IMR-90 (cell line): Measurements from ENCODE around the gene SKAP1. TPM values are rescaled to one million over a fixed set of nuclear protein-coding genes. Genes with fewer than 3 reads are reported as not detected.

Experiments
- ATAC-seq: fragments of 200-7000 bp; cut with Tn5 transposase; 2 replicates; pipeline ENCODE4 v1.9.1; 2020; ENCODE audit warnings: low read depth, mild to moderate bottlenecking, moderate library complexity
- BruUV-seq: library from RNA; stranded (reverse); fragments of 400-500 nt; replicated peaks from 2 replicates; lab custom pipeline; 2021; lab: Mats Ljungman, UMichigan
- CTCF ChIA-PET: fragments of 300-600 bp; formaldehyde crosslinking; extraction: SDS; loops from one replicate; lab custom pipeline; 2021; ENCODE audit warnings: antibody characterized with exemption; lab: Yijun Ruan, JAX
- POLR2A ChIA-PET: fragments of 300-600 bp; sonication (Branson Sonifier 250); formaldehyde crosslinking; loops from one replicate; lab custom pipeline; 2022; ENCODE audit warnings: antibody characterized with exemption; ENCODE audit not compliant: unreplicated experiment; lab: Charles Lee
- DNase-seq: peaks from one replicate; pipeline ENCODE4 v3.0.0; 2013
- H2AFZ ChIP-seq: replicated peaks from 2 replicates; pipeline ENCODE3; 2013; ENCODE audit warnings: low read length, mild to moderate bottlenecking; ENCODE audit not compliant: poor library complexity
- H2AK5ac ChIP-seq: 2 replicates; pipeline ENCODE4 v1.6.1; 2013; ENCODE audit warnings: low read depth, low read length, inconsistent platforms
- H2AK9ac ChIP-seq: replicated peaks from 2 replicates; pipeline ENCODE3; 2013; ENCODE audit warnings: mild to moderate bottlenecking, low read depth, low read length, moderate library complexity; ENCODE audit not compliant: poor library complexity
- H2BK120ac ChIP-seq: 2 replicates; pipeline ENCODE4 v1.6.1; 2013; ENCODE audit warnings: low read depth, low read length, inconsistent platforms
- H2BK15ac ChIP-seq: 3 replicates; pipeline ENCODE4 v1.6.1; 2013; ENCODE audit warnings: low read depth, low read length, inconsistent platforms
- H2BK20ac ChIP-seq: 2 replicates; pipeline ENCODE4 v1.6.1; 2013; ENCODE audit warnings: low read depth, mild to moderate bottlenecking, inconsistent platforms, low read length, moderate library complexity
- H2BK5ac ChIP-seq: 2 replicates; pipeline ENCODE4 v1.6.1; 2013; ENCODE audit warnings: mild to moderate bottlenecking, low read depth, low read length, inconsistent platforms; ENCODE audit not compliant: poor library complexity, severe bottlenecking
- H3K14ac ChIP-seq: replicated peaks from 2 replicates; pipeline ENCODE4 v1.6.1; 2013; ENCODE audit warnings: low read depth, low read length, inconsistent platforms
- H3K18ac ChIP-seq: 2 replicates; pipeline ENCODE4 v1.6.1; 2013; ENCODE audit warnings: low read depth, low read length, control low read depth
- H3K23ac ChIP-seq: 2 replicates; pipeline ENCODE4 v1.6.1; 2013; ENCODE audit warnings: low read depth, low read length, inconsistent platforms
- H3K27ac ChIP-seq: 2 replicates; pipeline ENCODE4 v1.5.1; 2013; ENCODE audit warnings: mild to moderate bottlenecking, control low read depth, low read length; ENCODE audit not compliant: insufficient read depth
- H3K27me3 ChIP-seq: 2 replicates; pipeline ENCODE4 v1.6.1; 2013; ENCODE audit warnings: low read length; ENCODE audit not compliant: control insufficient read depth, insufficient read depth
- H3K36me3 ChIP-seq: 2 replicates; pipeline ENCODE4 v1.6.1; 2013; ENCODE audit warnings: low read length, mixed read lengths; ENCODE audit not compliant: control insufficient read depth, insufficient read depth
- H3K4ac ChIP-seq: 2 replicates; pipeline ENCODE4 v1.6.1; 2013; ENCODE audit warnings: low read depth, low read length, inconsistent platforms
- H3K4me1 ChIP-seq: 2 replicates; pipeline ENCODE4 v1.6.1; 2013; ENCODE audit warnings: low read length, mixed read lengths; ENCODE audit not compliant: control insufficient read depth, insufficient read depth
- H3K4me2 ChIP-seq: 2 replicates; pipeline ENCODE4 v1.6.1; 2013; ENCODE audit warnings: low read depth, mild to moderate bottlenecking, control low read depth, low read length, moderate library complexity
- H3K4me3 ChIP-seq: 2 replicates; pipeline ENCODE4 v1.5.1; 2013; ENCODE audit warnings: low read depth, mild to moderate bottlenecking, control low read depth, low read length, moderate library complexity; ENCODE audit not compliant: insufficient read depth
- H3K56ac ChIP-seq: 2 replicates; pipeline ENCODE4 v1.6.1; 2013; ENCODE audit warnings: low read length, inconsistent platforms; ENCODE audit not compliant: insufficient read depth; ENCODE audit errors: extremely low read depth
- H3K79me1 ChIP-seq, 2 experiments: 2 replicates each; pipeline ENCODE4 v1.6.1; 2013; ENCODE audit warnings: low read length in 2 of 2, inconsistent platforms in 1 of 2, low read depth in 1 of 2
- H3K9ac ChIP-seq: 2 replicates; pipeline ENCODE4 v1.6.1; 2013; ENCODE audit warnings: low read depth, low read length, control low read depth
- H3K9me1 ChIP-seq: 2 replicates; pipeline ENCODE4 v1.6.1; 2013; ENCODE audit warnings: low read length, inconsistent platforms; ENCODE audit not compliant: insufficient read depth
- H3K9me3 ChIP-seq: 2 replicates; pipeline ENCODE4 v1.6.1; 2013; ENCODE audit warnings: low read length; ENCODE audit not compliant: control insufficient read depth, insufficient read depth
- H4K20me1 ChIP-seq: 2 replicates; pipeline ENCODE4 v1.6.1; 2013; ENCODE audit warnings: low read length, inconsistent platforms; ENCODE audit not compliant: insufficient read depth
- H4K5ac ChIP-seq: 2 replicates; pipeline ENCODE4 v1.6.1; 2013; ENCODE audit warnings: mild to moderate bottlenecking, low read depth, low read length, control low read depth
- H4K8ac ChIP-seq, 2 experiments: 2 replicates each; pipeline ENCODE4 v1.6.1; 2013; ENCODE audit warnings: low read depth in 2 of 2, low read length in 2 of 2, control low read depth in 1 of 2, inconsistent platforms in 1 of 2
- H4K91ac ChIP-seq: 2 replicates; pipeline ENCODE4 v1.6.1; 2013; ENCODE audit warnings: low read depth, low read length, inconsistent platforms; ENCODE audit not compliant: insufficient read depth
- CEBPB ChIP-seq: IDR thresholded peaks from 2 replicates; pipeline ENCODE4 v1.6.1; 2012; ENCODE audit warnings: low read depth, low read length, improper control_type of control experiment
- CHD1 ChIP-seq: IDR thresholded peaks from 2 replicates; pipeline ENCODE4 v1.6.1; 2012; ENCODE audit warnings: low read depth, low read length, improper control_type of control experiment
- FOS ChIP-seq: fragments of 150-350 bp; IDR thresholded peaks from 2 replicates; pipeline ENCODE4 v1.6.1; 2016; ENCODE audit warnings: low read depth, low read length
- MAFK ChIP-seq: IDR thresholded peaks from 2 replicates; pipeline ENCODE4 v1.6.1; 2012; ENCODE audit warnings: low read depth, low read length, improper control_type of control experiment
- MXI1 ChIP-seq: IDR thresholded peaks from 2 replicates; pipeline ENCODE4 v1.6.1; 2012; ENCODE audit warnings: low read depth, mild to moderate bottlenecking, low read length, moderate library complexity, borderline replicate concordance
- NFE2L2 ChIP-seq: fragments of 150-350 bp; IDR thresholded peaks from 2 replicates; pipeline ENCODE4 v1.6.1; 2016; ENCODE audit warnings: low read depth, mild to moderate bottlenecking, low read length
- POLR2A ChIP-seq: IDR thresholded peaks from 2 replicates; pipeline ENCODE4 v1.6.1; 2012; ENCODE audit warnings: mild to moderate bottlenecking, low read depth, low read length
- RAD21 ChIP-seq: IDR thresholded peaks from 2 replicates; pipeline ENCODE4 v1.6.1; 2012; ENCODE audit warnings: low read length, improper control_type of control experiment
- RCOR1 ChIP-seq: IDR thresholded peaks from 2 replicates; pipeline ENCODE4 v1.6.1; 2012; ENCODE audit warnings: mild to moderate bottlenecking, low read length, improper control_type of control experiment; ENCODE audit not compliant: insufficient replicate concordance
- RFX5 ChIP-seq: IDR thresholded peaks from 2 replicates; pipeline ENCODE4 v1.8.0; 2012; ENCODE audit warnings: low read depth, mild to moderate bottlenecking, low read length, moderate library complexity
- WGBS, 2 experiments: methylation state at CpG; one replicate each; pipeline versions ENCODE4 v1.1.5 to v1.1.7; 2013; ENCODE audit warnings: missing lambda C conversion rate in 2 of 2; ENCODE audit not compliant: insufficient read length in 1 of 2; ENCODE audit errors: extremely low coverage in 2 of 2; 5-methylcytosine and 5-hydroxymethylcytosine counted together
- dilution Hi-C: fragments of 300-500 bp; cut with HindIII; formaldehyde crosslinking; loops from one replicate; pipeline ENCODE4 v1.14.3; 2018; ENCODE audit warnings: low sequenced_read_pairs; ENCODE audit not compliant: unreplicated experiment
- in situ Hi-C: fragments of 300-500 bp; cut with MboI; formaldehyde crosslinking; loops from 3 replicates; pipeline ENCODE4 v1.14.3; 2019; ENCODE audit warnings: low sequenced_read_pairs, inconsistent platforms, mixed read lengths
- intact Hi-C: fragments of 100-400 bp; cut with micrococcal nuclease; formaldehyde crosslinking; loops from 2 replicates; pipeline ENCODE4 v1.10.0; 2022
- polyA plus RNA-seq, 3 experiments: library from polyadenylated mRNA; depleted of rRNA; stranded (reverse); fragments of >200 nt; gene quantifications; 2 replicates each; pipeline ENCODE4 v1.2.3, GENCODE V29; 2012; ENCODE audit warnings: low replicate concordance in 1 of 3
- total RNA-seq: library from RNA; depleted of rRNA; stranded (reverse); fragments of >200 nt; gene quantifications from 2 replicates; pipeline ENCODE4 v1.2.3, GENCODE V29; 2012
- TF ChIP-seq, protein P1 (sequence below): conservative IDR thresholded peaks from 2 replicates; pipeline ENCODE4 v1.5.1; 2012; ENCODE audit warnings: mild to moderate bottlenecking, low read depth, low read length, improper control_type of control experiment
- TF ChIP-seq, protein P2 (sequence below): fragments of 150-350 bp; IDR thresholded peaks from 2 replicates; pipeline ENCODE4 v1.6.1; 2017; ENCODE audit warnings: mild to moderate bottlenecking, antibody characterized with exemption, low read length, low read depth

SKAP1 gene
- total and polyA plus RNA-seq, 2 of the 4 experiments (the other 2 are of a cell fraction): not detected

- BruUV-seq: no TSS peak
- Histone ChIP-seq H2AFZ (no peak overlapping the region), H3K27me3 (peaks cover 50% of the 10 kb centered on the region), H4K8ac (no peak overlapping the region), H3K14ac (no peak overlapping the region), H4K91ac (no peak overlapping the region), H3K9me1 (no peaks in the 10 kb centered on the region), H4K5ac (no peak overlapping the region), H3K9ac (no peak overlapping the region), H3K9me3 (no peaks in the 10 kb centered on the region), H2AK9ac (no peak overlapping the region), H2BK20ac (no peak overlapping the region), H3K27ac (no peak overlapping the region), H3K56ac (no peak overlapping the region), H3K4ac (no peak overlapping the region), H3K4me2 (no peak overlapping the region), H3K36me3 (no peaks in the 10 kb centered on the region), H3K4me3 (no peak overlapping the region), H2BK5ac (no peak overlapping the region), H2BK15ac (no peak overlapping the region), H3K18ac (no peak overlapping the region), H2BK120ac (no peak overlapping the region), H4K20me1 (no peaks in the 10 kb centered on the region), H3K4me1 (no peaks in the 10 kb centered on the region), H3K23ac (no peak overlapping the region), H2AK5ac (no peak overlapping the region), H3K79me1 (no peaks in the 10 kb centered on the region)
- TF ChIP-seq, protein P1, sequence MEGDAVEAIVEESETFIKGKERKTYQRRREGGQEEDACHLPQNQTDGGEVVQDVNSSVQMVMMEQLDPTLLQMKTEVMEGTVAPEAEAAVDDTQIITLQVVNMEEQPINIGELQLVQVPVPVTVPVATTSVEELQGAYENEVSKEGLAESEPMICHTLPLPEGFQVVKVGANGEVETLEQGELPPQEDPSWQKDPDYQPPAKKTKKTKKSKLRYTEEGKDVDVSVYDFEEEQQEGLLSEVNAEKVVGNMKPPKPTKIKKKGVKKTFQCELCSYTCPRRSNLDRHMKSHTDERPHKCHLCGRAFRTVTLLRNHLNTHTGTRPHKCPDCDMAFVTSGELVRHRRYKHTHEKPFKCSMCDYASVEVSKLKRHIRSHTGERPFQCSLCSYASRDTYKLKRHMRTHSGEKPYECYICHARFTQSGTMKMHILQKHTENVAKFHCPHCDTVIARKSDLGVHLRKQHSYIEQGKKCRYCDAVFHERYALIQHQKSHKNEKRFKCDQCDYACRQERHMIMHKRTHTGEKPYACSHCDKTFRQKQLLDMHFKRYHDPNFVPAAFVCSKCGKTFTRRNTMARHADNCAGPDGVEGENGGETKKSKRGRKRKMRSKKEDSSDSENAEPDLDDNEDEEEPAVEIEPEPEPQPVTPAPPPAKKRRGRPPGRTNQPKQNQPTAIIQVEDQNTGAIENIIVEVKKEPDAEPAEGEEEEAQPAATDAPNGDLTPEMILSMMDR: no peak
- TF ChIP-seq MXI1 (no peak), CHD1 (no peak), MAFK (no peak), FOS (no peak), POLR2A (no peak), RCOR1 (no peak), CEBPB (no peak), RFX5 (no peak), RAD21 (no peak), NFE2L2 (no peak)
- TF ChIP-seq, protein P2, sequence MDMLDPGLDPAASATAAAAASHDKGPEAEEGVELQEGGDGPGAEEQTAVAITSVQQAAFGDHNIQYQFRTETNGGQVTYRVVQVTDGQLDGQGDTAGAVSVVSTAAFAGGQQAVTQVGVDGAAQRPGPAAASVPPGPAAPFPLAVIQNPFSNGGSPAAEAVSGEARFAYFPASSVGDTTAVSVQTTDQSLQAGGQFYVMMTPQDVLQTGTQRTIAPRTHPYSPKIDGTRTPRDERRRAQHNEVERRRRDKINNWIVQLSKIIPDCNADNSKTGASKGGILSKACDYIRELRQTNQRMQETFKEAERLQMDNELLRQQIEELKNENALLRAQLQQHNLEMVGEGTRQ: no peak
- whole genome bisulfite sequencing, 2 experiments: no CpG with 5 or more reads among the region's 4 CpGs
- intact Hi-C loops (loop anchor here (10.0 kb wide), 1 partner anchor 306 kb away; no protein-coding TSS in a partner anchor), dilution Hi-C loops (no loop called here), in situ Hi-C loops (no loop called here)
- ChIA-PET CTCF (interaction anchor here (1.7 kb wide), 1 partner anchor 282 kb away, joined by 3 read pairs; no protein-coding TSS in a partner anchor), POLR2A (no interaction called here)
- ATAC-seq (no peak), DNase-seq (no peak)
Measured at GRCh38 chr17:48330887-48331286, 99.1 kb downstream of the SKAP1 start.
